Measurements from ENCODE around the gene ADAMTS2.

DNA sequence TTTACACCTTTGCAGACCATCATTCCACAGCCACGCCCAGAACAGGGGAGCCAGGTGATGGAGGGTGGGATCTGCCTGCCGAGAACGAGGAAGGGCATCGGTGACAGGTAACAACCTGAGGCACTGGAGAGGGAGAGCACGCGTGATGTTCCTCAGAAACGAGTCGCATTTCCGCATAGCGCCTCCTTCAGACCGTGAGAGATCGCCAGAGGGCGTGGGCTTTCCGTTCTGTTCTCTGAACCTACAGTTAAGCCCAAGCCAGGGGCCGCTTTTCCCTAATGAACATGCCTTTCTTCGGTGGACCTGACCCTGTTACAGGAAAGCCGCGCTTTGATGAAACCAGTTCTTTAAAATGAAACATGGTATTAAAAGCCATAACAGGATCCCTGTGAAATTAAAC lies 17.1 kb upstream of the ADAMTS2 start:
- no peak for TF ChIP-seq SP4 (IDR thresholded peaks at IDR 0.05; ENCODE audit: low read length)
- no peak for TF ChIP-seq POLR2A (IDR thresholded peaks at IDR 0.05; ENCODE audit: control extremely low read depth in 1 of 2, low read depth in 2 of 2, low read length in 2 of 2)
- TF ChIP-seq, protein P1, sequence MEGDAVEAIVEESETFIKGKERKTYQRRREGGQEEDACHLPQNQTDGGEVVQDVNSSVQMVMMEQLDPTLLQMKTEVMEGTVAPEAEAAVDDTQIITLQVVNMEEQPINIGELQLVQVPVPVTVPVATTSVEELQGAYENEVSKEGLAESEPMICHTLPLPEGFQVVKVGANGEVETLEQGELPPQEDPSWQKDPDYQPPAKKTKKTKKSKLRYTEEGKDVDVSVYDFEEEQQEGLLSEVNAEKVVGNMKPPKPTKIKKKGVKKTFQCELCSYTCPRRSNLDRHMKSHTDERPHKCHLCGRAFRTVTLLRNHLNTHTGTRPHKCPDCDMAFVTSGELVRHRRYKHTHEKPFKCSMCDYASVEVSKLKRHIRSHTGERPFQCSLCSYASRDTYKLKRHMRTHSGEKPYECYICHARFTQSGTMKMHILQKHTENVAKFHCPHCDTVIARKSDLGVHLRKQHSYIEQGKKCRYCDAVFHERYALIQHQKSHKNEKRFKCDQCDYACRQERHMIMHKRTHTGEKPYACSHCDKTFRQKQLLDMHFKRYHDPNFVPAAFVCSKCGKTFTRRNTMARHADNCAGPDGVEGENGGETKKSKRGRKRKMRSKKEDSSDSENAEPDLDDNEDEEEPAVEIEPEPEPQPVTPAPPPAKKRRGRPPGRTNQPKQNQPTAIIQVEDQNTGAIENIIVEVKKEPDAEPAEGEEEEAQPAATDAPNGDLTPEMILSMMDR (IDR thresholded peaks at IDR 0.05; ENCODE audit: control extremely low read depth in 1 of 3, insufficient read depth in 1 of 3, low read depth in 1 of 3, low read length in 3 of 3) = peak in 2 of 3 experiments; percentile 46 to 53; a peak in 2 of 4 replicates
- TF ChIP-seq POLR2AphosphoS5 (IDR thresholded peaks at IDR 0.05; ENCODE audit: low read depth, low read length) = no peak
- no peak for TF ChIP-seq GABPA (IDR thresholded peaks at IDR 0.05; ENCODE audit: borderline replicate concordance, insufficient read depth, low read length)
- TF ChIP-seq, protein P2, sequence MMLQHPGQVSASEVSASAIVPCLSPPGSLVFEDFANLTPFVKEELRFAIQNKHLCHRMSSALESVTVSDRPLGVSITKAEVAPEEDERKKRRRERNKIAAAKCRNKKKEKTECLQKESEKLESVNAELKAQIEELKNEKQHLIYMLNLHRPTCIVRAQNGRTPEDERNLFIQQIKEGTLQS (IDR thresholded peaks at IDR 0.05; ENCODE audit: insufficient read depth, low read depth, low read length) = no peak
- no peak for TF ChIP-seq ZNF274 (IDR thresholded peaks at IDR 0.05; ENCODE audit: borderline replicate concordance, extremely low read depth, low read length)
- no peak for TF ChIP-seq CREB1 (IDR thresholded peaks at IDR 0.05)
- TF ChIP-seq MAFK (IDR thresholded peaks at IDR 0.05; ENCODE audit: low read depth, low read length) = no peak
